HG03139 (cell line): ENCODE data around the gene SLFN12L.
"Not testable (repeated sequence)": the region's sequence is repeated elsewhere in the genome, so short reads cannot be mapped to it uniquely, and the experiment has no call there.

Experiments used
- ATAC-seq: cut with Tn5 transposase; IDR thresholded peaks from one replicate; pipeline ENCODE4 v1.9.1; 2021; ENCODE audit not compliant: unreplicated experiment

SLFN12L gene

GRCh38 chr17:35537601-35538141 is at the start of gene SLFN12L:
Gene SLFN12L (minus strand): TSS chr17:35537678. CDS start chr17:35522364, 15,314 bp downstream.
- no peak for ATAC-seq

DNA sequence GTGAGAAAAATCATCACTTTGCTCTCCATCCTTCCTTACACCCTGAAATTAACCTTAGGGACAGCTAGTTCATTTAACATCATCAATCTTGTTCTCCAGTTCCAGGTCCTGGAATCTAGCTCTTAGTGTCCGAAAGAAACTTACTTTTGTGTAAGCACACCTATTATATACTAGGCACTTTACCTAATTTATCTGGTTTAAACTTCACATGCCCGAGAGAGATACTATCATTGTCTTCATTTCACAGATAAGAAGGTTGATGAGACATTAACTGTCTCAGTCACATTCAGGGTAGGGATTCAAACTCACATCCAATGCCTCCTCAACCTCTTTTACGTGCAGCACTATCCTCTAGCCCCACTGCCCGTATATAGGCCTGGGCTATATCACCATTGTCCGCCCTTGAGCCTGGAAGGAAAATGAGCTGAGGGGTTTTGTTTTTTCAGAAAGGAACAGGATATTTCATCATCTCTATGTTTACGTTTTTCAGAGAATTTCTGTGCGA is 49.1 kb upstream of the SLFN12L start:
- ATAC-seq: no peak

DNA sequence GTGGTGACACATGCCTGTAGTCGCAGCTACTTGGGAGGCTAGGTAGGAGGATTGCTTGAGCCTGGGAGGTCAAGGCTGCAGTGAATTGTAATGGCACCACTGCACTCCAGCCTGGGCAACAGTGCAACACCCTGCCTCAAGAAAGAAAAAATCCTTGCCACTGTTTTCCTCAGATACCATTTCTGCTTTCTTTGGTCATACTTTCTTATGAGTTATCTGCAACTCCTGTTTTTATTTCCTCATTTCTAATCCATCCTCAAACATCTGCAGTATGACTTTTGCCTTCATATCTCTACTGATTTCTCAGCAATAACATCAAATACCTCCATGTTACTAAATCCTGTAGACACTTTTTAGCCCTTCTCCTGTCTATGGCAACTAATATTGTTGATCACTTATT is 46.6 kb upstream of the SLFN12L start:
- ATAC-seq: no peak

DNA sequence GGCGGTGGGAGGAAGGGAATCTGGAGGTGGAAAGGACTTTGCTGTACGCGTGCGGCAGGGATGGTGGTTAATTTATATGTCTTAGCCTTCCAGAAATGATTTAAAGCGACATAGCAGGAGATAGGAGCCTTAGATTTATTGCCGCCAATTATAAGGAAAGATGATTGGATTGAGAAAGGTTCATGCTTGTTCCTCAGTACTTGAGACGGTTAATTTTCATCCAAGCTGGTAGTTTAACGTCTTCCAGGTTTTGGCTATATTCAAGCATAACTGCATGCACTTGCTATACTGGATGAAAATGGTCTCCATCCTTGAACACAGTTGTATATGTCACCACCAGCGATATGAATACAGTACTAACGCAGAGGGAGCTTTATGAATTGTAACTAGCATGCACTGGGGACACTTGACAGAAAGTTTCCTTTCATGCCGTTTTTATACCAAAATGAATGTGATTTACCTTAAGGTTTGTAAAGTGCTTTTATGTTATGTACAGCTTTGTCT is 41.5 kb upstream of the SLFN12L start:
- ATAC-seq: no peak

DNA sequence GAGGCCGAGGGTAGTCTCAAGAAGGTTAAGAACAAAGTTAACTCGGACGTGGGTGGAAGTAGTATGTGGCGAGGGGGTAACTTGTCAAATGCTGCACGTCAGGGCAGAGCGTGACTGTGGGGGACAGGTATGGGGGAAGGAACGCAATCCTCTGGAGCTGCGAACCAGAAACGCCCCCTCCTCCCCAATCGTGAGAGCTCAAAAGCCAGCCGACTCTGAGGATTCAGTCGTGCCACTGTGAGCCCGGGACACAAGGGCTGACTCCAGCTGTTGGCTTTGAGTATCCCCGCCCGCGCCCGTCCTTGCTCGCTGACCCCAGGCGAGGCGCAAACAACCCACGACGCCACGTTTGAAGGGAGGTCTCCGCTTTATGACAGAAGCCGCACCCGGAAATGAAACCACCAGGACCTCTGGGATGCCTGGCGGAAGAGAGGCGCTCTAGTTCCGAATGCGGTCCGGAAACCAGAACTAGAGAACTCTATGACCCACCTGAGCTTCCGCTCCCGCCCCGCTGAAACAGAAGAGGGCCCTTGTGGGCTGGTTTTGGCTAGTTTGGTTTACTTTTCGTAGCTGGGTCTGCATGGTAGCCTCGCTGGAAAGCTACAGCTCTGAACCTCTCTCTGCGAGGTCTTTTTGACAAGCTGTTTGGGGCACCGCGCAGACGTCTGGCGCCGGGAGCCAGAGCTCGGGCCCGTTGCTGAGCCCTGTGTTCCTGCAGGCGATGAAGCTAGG is 40.9 kb upstream of the SLFN12L start, which contains the start of gene PEX12:
PEX12 (minus strand) TSS at position 375 of the 732 bp plus-strand sequence. CDS start 550 bp downstream, outside the sequence.
- ATAC-seq: peak; percentile 85

- no peak for ATAC-seq
Measured at GRCh38 chr17:35577830-35578196, 40.3 kb upstream of the SLFN12L start.

DNA sequence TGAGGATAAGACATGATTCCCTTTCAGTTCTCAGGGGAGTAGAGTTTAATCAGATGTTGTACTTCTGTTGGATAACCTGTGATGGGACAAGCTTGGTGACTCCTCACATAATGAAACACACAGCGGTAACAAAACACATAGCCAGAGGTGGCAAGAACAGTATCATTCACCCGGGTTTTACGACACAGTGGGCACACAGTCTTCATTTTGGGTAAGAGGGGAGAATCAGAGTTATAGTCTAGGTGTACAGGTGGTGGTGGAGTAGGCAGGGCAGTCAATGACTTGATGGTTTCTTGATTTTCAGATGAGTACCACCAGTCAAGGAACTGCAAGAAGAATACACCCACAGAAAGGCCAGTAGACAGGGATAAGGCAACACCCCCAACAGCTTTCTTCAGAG is 38.3 kb upstream of the SLFN12L start:
- no peak for ATAC-seq

DNA sequence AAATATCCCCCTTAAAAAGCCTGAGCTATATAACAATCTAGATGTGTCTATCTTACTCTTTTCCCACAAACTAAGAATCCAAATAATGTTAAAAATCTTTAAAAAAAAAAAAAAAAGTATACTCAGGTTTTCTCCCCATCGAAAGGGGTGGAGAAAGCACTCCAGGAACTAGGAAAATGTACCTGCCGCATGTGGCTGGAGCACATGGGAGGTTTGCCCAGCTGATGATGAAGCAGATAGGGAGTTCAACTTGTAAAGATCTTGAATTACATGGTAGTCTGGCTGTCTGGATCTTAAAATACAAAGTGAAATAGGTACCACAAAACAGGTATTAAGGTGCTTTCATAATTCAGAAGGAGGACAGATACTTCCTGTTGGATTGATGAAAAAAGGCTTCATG is 31.9 kb upstream of the SLFN12L start:
- ATAC-seq: no peak

GRCh38 chr17:35568561-35568960 is 31.1 kb upstream of the SLFN12L start:
- no peak for ATAC-seq

GRCh38 chr17:35566968-35567367 is 29.5 kb upstream of the SLFN12L start:
- no peak for ATAC-seq

- not testable (repeated sequence) for ATAC-seq
Measured at GRCh38 chr17:35563181-35563580, 25.7 kb upstream of the SLFN12L start.

- ATAC-seq: no peak
Measured at GRCh38 chr17:35560703-35561102, 23.2 kb upstream of the SLFN12L start, which contains the start of gene SLFN14. Gene SLFN14 (minus strand): TSS chr17:35560819. CDS start chr17:35558062, 2,757 bp downstream.

GRCh38 chr17:35559495-35560210 is 22.2 kb upstream of the SLFN12L start:
- ATAC-seq: no peak

GRCh38 chr17:35557353-35557752 is 19.9 kb upstream of the SLFN12L start:
- no peak for ATAC-seq

GRCh38 chr17:35555691-35556090 is 18.2 kb upstream of the SLFN12L start:
- ATAC-seq: no peak

- ATAC-seq: no peak
Measured at GRCh38 chr17:35554668-35555067, 17.2 kb upstream of the SLFN12L start.

DNA sequence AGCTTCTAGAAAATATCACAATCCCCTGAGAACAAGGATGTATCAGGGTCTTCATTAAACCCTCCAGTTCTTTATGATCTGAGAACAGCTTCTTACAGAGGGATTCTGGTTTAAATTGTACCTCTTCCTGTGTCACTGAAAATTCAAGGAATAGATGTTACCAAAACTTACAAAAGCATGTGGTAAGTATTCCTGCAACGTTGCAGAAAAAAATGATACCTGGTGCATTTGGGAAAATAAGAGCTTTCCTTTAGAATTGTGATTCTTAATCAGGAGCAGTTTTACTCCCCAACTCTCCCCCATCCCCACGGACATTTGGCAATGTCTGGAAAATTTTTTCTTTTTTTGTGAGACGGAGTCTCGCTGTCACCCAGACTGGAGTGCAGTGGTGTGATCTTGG is 15.8 kb upstream of the SLFN12L start:
- no peak for ATAC-seq

GRCh38 chr17:35548978-35549377 is 11.5 kb upstream of the SLFN12L start:
- no peak for ATAC-seq

DNA sequence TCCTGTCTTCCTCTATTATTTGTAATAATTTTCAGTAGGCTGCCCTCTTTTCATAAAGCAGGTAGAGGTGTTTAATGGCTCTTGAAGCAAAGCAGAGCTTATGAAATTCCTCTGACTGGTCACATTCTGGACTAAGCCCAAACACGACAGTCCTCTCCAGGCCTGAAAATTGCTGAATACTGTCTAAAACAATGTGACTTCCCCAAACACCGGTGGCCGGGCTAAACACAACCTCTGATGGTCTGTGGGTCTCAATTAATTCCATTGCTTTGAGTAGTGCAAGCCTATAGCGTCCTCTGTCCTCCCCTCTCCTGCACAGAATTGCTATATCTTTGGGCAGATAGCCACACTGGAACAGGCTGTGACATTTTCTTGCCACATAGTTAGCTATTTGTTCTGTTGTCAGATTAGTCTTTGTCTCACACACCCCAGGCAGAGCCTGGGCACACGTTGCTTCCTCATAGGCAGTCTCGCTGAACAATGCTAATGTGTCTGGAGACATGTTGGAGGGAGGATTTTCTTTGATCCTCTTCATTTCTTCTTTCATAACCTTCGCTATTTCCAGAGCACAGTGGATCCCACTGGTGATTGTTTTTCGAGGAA is 10.8 kb upstream of the SLFN12L start:
- no peak for ATAC-seq

DNA sequence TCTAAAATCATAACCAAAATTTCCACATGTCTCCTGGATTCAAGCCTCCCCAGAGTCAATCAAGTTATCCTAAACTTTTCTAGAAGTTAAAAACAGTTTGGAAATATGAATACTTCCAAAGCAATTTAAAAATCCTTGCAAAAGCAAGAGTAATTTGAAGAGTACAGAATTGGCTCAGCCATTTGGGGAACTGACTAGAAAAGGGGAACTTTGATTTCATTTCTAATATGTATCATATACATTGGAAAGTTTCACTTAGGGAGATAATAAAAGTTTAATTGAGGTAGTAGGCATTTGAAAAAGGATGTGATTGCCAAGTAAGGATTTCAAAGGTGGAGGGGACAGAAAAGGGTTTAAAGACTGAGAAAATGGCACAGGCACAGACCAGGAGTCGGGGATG is 9.0 kb upstream of the SLFN12L start:
- ATAC-seq: no peak

- no peak for ATAC-seq
Measured at GRCh38 chr17:35545150-35545549, 7.7 kb upstream of the SLFN12L start.
